ENCODE results near the gene MYO7A.
A peak's percentile ranks its signal among the peaks of the same experiment; 100 is the strongest.

DNA sequence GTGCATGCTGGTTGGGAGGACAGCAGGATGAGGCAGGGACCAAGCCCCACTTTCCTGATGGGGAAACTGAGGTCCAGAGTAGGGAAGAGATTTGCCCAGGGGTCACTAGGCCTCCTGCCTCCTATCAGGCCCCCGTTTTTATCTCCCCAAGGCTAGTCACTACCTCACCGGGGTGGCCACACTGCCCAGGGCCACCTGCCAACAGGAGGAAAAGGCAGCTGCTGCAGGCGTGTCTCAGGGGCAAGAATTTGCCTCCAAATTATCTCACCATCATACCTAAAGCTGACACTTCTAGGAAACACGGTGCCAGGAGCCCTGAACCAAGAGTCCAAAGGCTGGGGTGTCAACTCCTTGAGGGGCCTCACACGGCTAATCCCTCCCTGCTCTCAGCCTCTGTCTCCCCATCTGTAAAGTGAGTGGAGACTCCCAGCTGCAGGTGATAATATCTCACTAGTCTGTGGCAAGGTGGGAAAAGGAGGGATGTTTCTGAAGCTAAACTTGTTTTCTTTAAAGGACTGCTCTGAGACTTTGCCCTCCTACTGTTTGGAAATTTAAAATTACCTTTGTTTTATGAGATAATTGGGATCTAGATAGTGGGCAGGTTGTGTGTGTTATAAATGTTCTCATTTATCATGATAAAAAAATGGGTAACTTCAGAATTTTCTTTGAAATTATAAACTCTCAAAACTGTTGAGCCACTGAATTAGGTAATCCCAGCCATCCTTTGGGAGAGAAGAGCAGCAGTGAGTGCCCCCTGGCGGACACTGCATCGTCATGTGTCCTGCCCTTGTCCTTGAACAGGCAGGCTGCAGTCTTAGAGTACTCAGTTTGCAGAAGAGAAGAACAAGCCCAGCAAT is 60.0 kb downstream of the MYO7A start:
- TF ChIP-seq EZH2 (IDR thresholded peaks at IDR 0.05; ENCODE audit: low read depth, low read length, severe bottlenecking) (no peak), SP1 (IDR thresholded peaks at IDR 0.05; ENCODE audit: low read depth, low read length) (no peak), RXRA (IDR thresholded peaks at IDR 0.05; ENCODE audit: insufficient read depth, low read depth, low read length) (no peak), POLR2A (IDR thresholded peaks at IDR 0.05; ENCODE audit: control extremely low read depth in 1 of 2, low read depth in 2 of 2, low read length in 2 of 2) (no peak), RAD21 (IDR thresholded peaks at IDR 0.05 in 1 of 2, conservative IDR thresholded peaks at IDR 0.05 in 1 of 2; ENCODE audit: low read depth in 2 of 2, low read length in 2 of 2) (peak; percentile 86 to 92), CTCF (IDR thresholded peaks at IDR 0.05; ENCODE audit: control extremely low read depth in 1 of 3, insufficient read depth in 1 of 3, low read depth in 1 of 3, low read length in 3 of 3) (peak; percentile 90 to 94 (median 90)), POLR2AphosphoS5 (IDR thresholded peaks at IDR 0.05; ENCODE audit: low read depth, low read length) (no peak)
